HG03558 (cell line): ENCODE results near the gene CRYZL1.
"Not testable (repeated sequence)": the region's sequence is repeated elsewhere in the genome, so short reads cannot be mapped to it uniquely, and the experiment has no call there.

ENCODE experiments used
- ATAC-seq: cut with Tn5 transposase; IDR thresholded peaks from one replicate; pipeline ENCODE4 v1.9.1; 2021; ENCODE audit warnings: moderate number of reproducible peaks; ENCODE audit not compliant: unreplicated experiment; ENCODE audit errors: extremely low read depth

Gene CRYZL1

DNA sequence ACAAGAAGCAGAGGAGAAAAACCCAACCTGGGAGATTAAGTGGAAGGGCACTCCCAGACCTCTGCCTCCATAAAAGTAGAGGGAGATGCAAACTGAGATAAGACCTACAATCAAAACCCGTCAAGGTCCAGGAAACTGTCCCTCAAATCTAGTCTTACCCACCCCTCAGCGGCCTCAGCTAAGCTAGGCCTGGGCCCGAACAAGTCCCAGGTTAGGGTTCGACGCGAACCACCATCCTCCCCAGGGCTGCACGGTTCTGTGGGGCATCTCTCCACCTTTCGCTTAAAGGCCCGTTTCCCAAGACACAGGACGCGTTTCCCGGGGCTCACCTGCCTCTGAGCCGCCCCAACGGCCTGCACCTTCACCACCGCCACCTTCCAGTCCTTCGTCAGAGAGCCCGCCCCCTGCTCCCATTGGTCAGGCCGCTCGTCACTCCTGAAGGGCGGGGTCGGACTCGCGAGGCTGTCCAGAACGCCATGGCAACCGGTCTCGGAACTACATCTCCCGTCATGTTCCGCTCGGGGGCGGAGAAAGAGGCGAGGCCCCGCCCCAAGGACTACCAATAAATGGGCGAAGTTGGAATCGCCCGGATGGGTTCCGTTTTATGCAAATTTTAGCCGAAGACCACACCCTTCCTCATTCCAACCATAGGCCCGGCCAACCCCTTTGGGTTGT lies at the start of gene CRYZL1:
TSS of gene CRYZL1 (minus strand) at position 390 of the 675 bp plus-strand sequence. CDS start 10,190 bp downstream, outside the sequence.
- peak; percentile 64 for ATAC-seq

DNA sequence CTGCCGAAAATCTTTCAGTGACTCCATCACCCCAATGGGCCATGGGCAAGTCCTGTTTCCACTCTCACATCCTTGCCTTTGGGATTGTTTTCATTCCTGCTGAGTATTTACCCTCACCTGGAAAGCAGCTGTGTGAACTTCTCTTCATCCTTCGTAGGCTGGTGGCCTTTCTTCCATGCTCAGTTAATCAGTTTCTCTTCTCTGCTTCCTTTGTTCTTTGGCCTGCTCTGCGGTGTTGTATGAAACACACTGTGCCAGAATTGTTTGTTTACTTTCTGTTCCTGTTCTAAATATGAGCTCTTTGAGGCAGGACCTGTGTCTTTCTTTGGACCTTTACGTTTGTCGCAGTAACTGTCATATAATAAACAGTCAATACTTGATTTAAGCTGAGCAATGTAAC lies 49.3 kb upstream of the CRYZL1 start:
- no peak for ATAC-seq

DNA sequence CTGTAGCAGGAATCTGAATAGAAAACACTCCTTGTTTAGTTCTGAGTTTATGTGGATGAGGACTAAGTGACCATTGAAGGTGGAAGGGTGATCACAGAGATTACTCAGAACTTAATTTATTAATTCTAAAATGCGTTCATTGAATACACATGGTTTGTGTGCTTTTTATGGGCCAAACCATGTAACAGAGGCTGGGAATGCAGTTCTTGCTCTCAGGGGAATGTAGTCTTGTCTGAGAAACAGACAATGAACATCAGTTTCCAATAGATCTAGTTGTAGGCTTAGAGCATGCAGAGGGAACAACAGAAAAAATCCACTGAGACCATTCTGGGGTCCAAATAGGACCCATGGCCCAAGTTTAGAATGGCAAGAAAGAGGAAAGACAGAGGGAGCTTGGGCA lies 46.8 kb upstream of the CRYZL1 start:
- ATAC-seq: no peak

GRCh38 chr21:33687634-33688033 lies 46.1 kb upstream of the CRYZL1 start:
- no peak for ATAC-seq

DNA sequence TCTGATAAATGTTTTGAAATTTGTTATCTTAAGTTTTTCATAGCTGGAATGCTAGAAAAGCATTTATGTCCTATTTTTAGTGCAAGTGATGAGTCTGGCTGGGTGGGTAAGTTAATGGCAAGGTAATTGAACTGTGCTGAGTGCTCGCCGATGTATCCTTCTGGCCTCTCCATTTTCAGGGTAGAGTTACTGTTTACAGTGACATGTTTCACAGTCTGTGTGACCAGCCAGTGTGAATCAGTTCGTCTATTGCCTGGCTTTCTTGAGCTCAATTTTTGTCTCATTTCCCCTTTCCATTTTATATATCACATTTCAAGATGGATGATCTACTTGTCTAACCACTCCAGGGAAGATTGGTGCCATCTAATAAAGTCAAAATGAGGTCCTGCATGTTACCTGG lies 44.8 kb upstream of the CRYZL1 start:
- no peak for ATAC-seq

DNA sequence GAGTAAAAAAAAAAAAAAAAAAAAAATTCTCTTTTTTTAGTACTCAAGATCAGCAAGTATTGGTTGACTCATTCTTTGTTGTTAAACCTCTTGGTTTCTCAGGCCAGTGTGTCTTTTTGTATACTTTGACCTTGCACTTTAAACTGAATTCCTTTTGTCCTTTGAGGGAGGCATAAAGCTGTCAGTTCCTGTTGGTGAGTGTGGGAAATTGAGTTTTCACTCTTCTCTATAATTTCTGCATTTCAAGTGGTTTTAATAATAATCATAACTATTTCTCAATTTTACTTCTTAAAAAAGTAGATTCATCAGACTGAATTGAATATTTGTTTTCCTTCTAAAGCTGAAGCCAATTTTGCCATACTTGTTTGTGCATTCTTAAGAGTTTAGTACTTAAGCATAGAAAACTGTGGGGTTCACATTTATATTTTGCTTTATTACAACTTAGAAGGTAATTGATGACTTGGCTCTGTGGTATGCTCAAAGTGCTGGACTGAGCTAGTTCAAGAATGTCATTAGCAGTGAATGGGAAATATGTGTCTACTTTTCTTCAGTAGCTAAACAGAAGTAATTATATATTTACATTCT lies 44.2 kb upstream of the CRYZL1 start:
- no peak for ATAC-seq

GRCh38 chr21:33684923-33685560 lies 43.5 kb upstream of the CRYZL1 start:
- no peak for ATAC-seq

DNA sequence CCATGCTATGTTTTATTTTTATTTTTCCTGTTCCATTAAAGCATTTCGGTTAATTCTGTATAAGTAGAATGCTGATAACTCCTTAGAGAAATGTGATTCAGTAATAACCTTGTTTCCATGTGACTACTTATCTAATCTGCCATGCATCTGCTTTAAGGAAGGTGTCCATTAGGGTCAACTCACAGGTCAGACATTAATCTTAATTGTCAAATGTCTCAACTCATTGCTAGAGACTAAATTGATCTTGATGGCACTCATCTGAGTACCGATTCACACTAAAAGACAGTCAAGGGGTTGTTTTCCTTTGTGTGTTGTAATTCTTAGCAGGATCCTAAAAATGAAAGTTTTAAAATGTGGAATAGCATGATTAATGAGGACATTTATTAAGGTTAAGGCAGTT lies 42.5 kb upstream of the CRYZL1 start:
- ATAC-seq: no peak

DNA sequence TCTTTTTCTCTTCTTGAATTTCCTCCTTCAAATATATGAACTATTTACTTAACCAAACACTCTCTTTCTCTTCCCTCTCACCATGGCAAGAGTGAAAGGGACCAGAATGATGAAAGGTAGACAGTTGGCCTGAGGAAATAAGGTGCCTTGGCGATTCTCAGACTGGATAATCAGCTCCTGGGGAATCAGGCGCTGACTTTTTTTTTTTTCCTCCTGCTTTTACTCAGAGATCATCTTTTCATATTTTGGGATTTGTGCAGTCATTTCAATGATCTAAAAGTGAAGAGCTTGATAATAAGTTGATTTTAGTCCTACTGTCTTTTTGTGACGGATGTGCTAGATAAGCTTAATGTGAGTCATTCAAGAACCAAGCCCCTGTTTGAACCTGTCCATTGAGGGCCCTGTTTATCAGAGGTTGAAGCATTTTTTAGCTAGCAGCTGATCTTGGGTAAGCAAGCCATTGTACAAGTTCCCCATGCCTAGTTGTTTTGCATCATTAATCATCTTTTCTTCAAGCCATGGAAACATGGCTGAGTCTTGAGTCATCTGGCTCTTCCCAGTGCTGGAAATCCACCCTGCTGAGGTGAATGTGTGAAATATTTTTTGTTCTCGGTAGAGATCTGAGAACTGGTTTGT lies 41.6 kb upstream of the CRYZL1 start:
- no peak for ATAC-seq

DNA sequence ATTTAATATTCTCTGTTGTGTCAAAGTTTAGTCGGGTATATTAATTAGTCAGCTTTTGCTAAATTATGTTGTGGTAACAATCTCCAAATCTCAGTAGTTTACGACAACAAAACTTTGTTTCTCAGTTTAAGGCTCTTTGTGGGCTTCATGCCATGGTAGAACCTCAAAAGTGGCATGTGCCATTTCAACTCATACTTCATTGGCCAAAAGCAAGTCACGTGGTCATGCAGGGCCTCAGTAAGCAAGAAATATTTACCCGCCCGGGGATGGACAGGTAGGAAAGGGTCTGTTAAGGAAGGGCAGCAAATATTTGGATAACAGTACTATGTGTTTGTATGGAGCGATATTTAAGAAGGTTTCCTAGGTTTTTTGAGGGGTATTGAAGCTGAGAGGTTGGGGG lies 39.3 kb upstream of the CRYZL1 start:
- ATAC-seq: no peak

DNA sequence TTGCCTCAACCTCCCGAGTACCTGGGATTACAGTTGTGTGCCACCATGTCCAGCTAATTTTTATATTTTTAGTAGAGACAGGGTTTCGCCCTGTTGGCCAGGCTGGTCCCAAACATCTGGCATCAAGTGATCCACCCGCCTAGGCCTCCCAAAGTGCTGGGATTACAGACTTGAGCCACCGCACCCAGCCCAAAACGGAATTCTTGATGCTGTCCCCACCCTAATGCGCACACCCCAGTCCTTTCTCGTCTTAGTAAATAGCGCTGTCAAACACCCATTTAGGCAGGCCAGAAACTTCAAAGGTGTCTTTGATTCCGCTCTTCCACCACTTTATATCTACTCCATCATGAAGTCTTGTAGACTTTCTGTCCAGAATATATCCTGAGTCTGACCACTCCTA lies 35.9 kb upstream of the CRYZL1 start:
- no peak for ATAC-seq

- ATAC-seq: not testable (repeated sequence)
Observed at GRCh38 chr21:33676666-33677065, 35.1 kb upstream of the CRYZL1 start.

- ATAC-seq: no peak
Observed at GRCh38 chr21:33674226-33674625, 32.7 kb upstream of the CRYZL1 start.

GRCh38 chr21:33673473-33673872 lies 31.9 kb upstream of the CRYZL1 start:
- no peak for ATAC-seq

GRCh38 chr21:33670076-33670978 lies 28.8 kb upstream of the CRYZL1 start:
- no peak for ATAC-seq

- no peak for ATAC-seq
Observed at GRCh38 chr21:33668620-33669019, 27.1 kb upstream of the CRYZL1 start.

- no peak for ATAC-seq
Observed at GRCh38 chr21:33668180-33668579, 26.6 kb upstream of the CRYZL1 start.

DNA sequence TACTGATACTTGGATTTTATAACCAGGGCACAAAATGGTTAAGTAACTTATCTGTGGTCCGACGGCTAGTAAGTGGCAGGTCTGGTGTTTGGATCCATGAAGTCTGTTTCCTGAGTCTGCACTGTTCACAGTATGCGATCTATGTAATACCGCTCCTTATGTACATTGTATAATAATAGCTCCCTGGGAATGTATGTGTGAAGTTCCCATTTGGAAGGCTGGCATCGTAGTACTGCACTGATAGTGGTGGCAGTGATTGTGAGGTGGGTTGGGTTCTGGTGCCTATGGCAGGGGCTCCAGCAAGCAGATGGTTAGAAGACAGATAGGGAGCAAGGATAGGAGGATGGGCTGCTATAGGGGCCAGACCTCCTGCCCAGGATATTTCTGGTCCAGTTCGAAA lies 26.1 kb upstream of the CRYZL1 start:
- ATAC-seq: no peak

DNA sequence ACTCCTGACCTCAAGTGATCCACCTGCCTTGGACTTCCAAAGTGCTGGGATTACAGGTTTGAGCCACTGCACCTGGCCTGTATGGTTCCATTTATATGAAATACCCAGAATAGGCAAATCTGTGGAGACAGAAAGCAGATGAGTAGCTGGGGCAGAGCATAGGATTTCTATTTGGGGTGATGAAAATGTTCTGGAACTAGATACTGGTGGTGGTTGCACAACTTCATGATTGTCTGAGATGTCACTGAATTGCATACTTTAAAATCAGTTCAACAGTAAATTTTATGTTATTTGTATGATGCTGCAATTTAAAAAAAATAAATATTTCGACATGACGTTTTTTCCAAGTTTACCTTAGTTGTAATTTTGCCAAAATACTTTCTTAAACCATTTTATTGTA lies 24.6 kb upstream of the CRYZL1 start:
- no peak for ATAC-seq

DNA sequence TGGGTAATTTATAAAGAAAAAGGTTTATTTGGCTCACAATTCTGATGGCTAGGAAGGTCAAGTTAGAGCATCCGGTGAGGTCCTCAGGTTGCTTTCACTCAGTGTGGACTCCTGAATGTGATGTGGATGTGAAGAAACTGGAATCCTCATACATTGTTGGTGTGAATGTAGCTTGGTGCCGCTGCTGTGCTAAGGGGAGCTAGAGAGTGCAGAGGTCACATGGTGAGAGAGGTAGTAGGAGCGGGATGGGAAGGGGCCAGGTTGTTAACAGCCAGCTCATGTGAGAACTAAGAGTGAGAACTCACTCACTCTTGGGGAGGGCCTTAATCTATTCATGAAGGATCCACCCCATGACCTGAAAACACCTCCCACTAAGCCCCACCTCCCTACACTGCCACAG lies 22.6 kb upstream of the CRYZL1 start:
- ATAC-seq: no peak
